Loucy (cell line): Measurements from ENCODE around the gene PEG3.

Experiments used
- EZH2phosphoT487 ChIP-seq: fragments of 200-600 bp; IDR thresholded peaks from 2 replicates; pipeline ENCODE4 v1.6.1; 2018; ENCODE audit warnings: antibody characterized with exemption, mild to moderate bottlenecking, moderate library complexity, borderline replicate concordance
- TF ChIP-seq, protein P1 (sequence below): fragments of 200-600 bp; sonication (generic); conservative IDR thresholded peaks from 2 replicates; pipeline ENCODE4 v1.5.1; 2014; ENCODE audit warnings: mild to moderate bottlenecking, antibody characterized with exemption, low read length

- TF ChIP-seq EZH2phosphoT487 = no peak
- TF ChIP-seq, protein P1, sequence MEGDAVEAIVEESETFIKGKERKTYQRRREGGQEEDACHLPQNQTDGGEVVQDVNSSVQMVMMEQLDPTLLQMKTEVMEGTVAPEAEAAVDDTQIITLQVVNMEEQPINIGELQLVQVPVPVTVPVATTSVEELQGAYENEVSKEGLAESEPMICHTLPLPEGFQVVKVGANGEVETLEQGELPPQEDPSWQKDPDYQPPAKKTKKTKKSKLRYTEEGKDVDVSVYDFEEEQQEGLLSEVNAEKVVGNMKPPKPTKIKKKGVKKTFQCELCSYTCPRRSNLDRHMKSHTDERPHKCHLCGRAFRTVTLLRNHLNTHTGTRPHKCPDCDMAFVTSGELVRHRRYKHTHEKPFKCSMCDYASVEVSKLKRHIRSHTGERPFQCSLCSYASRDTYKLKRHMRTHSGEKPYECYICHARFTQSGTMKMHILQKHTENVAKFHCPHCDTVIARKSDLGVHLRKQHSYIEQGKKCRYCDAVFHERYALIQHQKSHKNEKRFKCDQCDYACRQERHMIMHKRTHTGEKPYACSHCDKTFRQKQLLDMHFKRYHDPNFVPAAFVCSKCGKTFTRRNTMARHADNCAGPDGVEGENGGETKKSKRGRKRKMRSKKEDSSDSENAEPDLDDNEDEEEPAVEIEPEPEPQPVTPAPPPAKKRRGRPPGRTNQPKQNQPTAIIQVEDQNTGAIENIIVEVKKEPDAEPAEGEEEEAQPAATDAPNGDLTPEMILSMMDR = no peak
Observed at GRCh38 chr19:56877069-56877715, 36.7 kb upstream of the PEG3 start.
